Hepatocyte (in vitro differentiated cells): ENCODE results near the gene ZDHHC24. TPM values are rescaled to one million over a fixed set of nuclear protein-coding genes. Genes with fewer than 3 reads are reported as not detected.
"Not testable (repeated sequence)": the region's sequence is repeated elsewhere in the genome, so short reads cannot be mapped to it uniquely, and the experiment has no call there.

Experiments
- DNase-seq: peaks from one replicate; pipeline ENCODE4 v3.0.0-alpha.2; 2016; ENCODE audit warnings: low spot score
- H2AFZ ChIP-seq: fragments of 200-600 bp; sonication (generic); 2 replicates; pipeline ENCODE4 v1.6.0; 2016; ENCODE audit warnings: antibody characterized with exemption, mild to moderate bottlenecking
- H3K27ac ChIP-seq: fragments of 200-600 bp; sonication (generic); 2 replicates; pipeline ENCODE4 v1.5.1; 2016; ENCODE audit warnings: mild to moderate bottlenecking
- H3K27me3 ChIP-seq: fragments of 200-600 bp; sonication (generic); 2 replicates; pipeline ENCODE4 v1.6.1; 2016
- H3K36me3 ChIP-seq: fragments of 200-600 bp; sonication (generic); replicated peaks from 2 replicates; pipeline ENCODE4 v1.5.1; 2016; ENCODE audit warnings: low read depth; ENCODE audit not compliant: insufficient read depth
- H3K4me1 ChIP-seq: fragments of 200-600 bp; sonication (generic); 2 replicates; pipeline ENCODE4 v1.5.1; 2016; ENCODE audit warnings: mild to moderate bottlenecking, moderate library complexity; ENCODE audit not compliant: insufficient read depth
- H3K4me2 ChIP-seq: fragments of 200-600 bp; sonication (generic); 2 replicates; pipeline ENCODE4 v1.6.0; 2016
- H3K4me3 ChIP-seq: fragments of 200-600 bp; sonication (generic); 2 replicates; pipeline ENCODE4 v1.5.1; 2016; ENCODE audit warnings: mild to moderate bottlenecking
- H3K79me2 ChIP-seq: fragments of 200-600 bp; sonication (generic); 2 replicates; pipeline ENCODE4 v1.6.0; 2017; ENCODE audit warnings: mild to moderate bottlenecking
- H3K9me2 ChIP-seq: fragments of 200-600 bp; sonication (generic); replicated peaks from 2 replicates; pipeline ENCODE4 v1.6.0; 2017; ENCODE audit warnings: mild to moderate bottlenecking; ENCODE audit not compliant: insufficient read depth
- H3K9me3 ChIP-seq: fragments of 200-600 bp; sonication (generic); 2 replicates; pipeline ENCODE4 v1.5.1; 2016; ENCODE audit warnings: low read depth, mild to moderate bottlenecking
- H4K20me1 ChIP-seq: fragments of 200-600 bp; sonication (generic); 2 replicates; pipeline ENCODE4 v1.6.0; 2016; ENCODE audit warnings: mild to moderate bottlenecking; ENCODE audit not compliant: insufficient read depth, poor library complexity, severe bottlenecking
- EZH2 ChIP-seq: fragments of 200-600 bp; sonication (generic); IDR thresholded peaks from 2 replicates; pipeline ENCODE4 v1.6.1; 2016; ENCODE audit warnings: antibody characterized with exemption, mild to moderate bottlenecking, borderline replicate concordance
- EZH2phosphoT487 ChIP-seq: fragments of 200-600 bp; sonication (generic); IDR thresholded peaks from one replicate; pipeline ENCODE4 v1.6.1; 2018; ENCODE audit warnings: antibody characterized with exemption, mild to moderate bottlenecking, low read depth, moderate library complexity; ENCODE audit not compliant: unreplicated experiment, severe bottlenecking
- WGBS: methylation state at CpG from one replicate; pipeline ENCODE4 v1.1.6; 2016; ENCODE audit warnings: low lambda C conversion rate; ENCODE audit errors: missing lambda C conversion rate; 5-methylcytosine and 5-hydroxymethylcytosine counted together
- polyA plus RNA-seq: library from polyadenylated mRNA; unstranded; fragments of >200 nt; fragmentation: Nextera tagmentation; extraction: Ambion mirVana; gene quantifications from 2 replicates; pipeline ENCODE4 v1.2.1, GENCODE V29; 2016
- total RNA-seq: library from RNA; depleted of rRNA; stranded (reverse); fragments of >200 nt; gene quantifications from 2 replicates; pipeline ENCODE4 v1.2.3, GENCODE V29; 2014
- TF ChIP-seq, protein P1 (sequence below): fragments of 200-600 bp; sonication (generic); IDR thresholded peaks from 2 replicates; pipeline ENCODE4 v1.5.1; 2016; ENCODE audit warnings: antibody characterized with exemption, mild to moderate bottlenecking; ENCODE audit not compliant: poor library complexity

ZDHHC24 gene
- total and polyA plus RNA-seq, 2 experiments from 2014 or later = 10.3 to 16.9 TPM

GRCh38 chr11:66592457-66593302 is 46.8 kb upstream of the ZDHHC24 start, which contains the start of the genes CCDC87 and CCS:
TSS of gene CCDC87 (minus strand) at chr11:66593063. CDS start at chr11:66593015, 48 bp downstream.
TSS of gene CCS (plus strand) at chr11:66593185. CDS start at chr11:66593262, 77 bp downstream.
- peaks cover 15% of the 10 kb centered on the region for H3K4me1 ChIP-seq
- no peak for TF ChIP-seq EZH2
- TF ChIP-seq, protein P1, sequence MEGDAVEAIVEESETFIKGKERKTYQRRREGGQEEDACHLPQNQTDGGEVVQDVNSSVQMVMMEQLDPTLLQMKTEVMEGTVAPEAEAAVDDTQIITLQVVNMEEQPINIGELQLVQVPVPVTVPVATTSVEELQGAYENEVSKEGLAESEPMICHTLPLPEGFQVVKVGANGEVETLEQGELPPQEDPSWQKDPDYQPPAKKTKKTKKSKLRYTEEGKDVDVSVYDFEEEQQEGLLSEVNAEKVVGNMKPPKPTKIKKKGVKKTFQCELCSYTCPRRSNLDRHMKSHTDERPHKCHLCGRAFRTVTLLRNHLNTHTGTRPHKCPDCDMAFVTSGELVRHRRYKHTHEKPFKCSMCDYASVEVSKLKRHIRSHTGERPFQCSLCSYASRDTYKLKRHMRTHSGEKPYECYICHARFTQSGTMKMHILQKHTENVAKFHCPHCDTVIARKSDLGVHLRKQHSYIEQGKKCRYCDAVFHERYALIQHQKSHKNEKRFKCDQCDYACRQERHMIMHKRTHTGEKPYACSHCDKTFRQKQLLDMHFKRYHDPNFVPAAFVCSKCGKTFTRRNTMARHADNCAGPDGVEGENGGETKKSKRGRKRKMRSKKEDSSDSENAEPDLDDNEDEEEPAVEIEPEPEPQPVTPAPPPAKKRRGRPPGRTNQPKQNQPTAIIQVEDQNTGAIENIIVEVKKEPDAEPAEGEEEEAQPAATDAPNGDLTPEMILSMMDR = peak; percentile 68
- TF ChIP-seq EZH2phosphoT487 = no peak
- no peaks in the 10 kb centered on the region for H3K9me2 ChIP-seq
- H3K4me3 ChIP-seq = peak within 1 kb of the TSS; percentile 69
- no peaks in the 10 kb centered on the region for H3K27me3 ChIP-seq
- H4K20me1 ChIP-seq = no peaks in the 10 kb centered on the region
- peak within 1 kb of the TSS; percentile 84 for H3K27ac ChIP-seq
- 19% methylated on average over 61 of the region's 68 CpGs for WGBS
- no peaks in the 10 kb centered on the region for H3K9me3 ChIP-seq
- peak within 1 kb of the TSS; percentile 95 for H2AFZ ChIP-seq
- peaks cover 36% of the 10 kb centered on the region for H3K79me2 ChIP-seq
- no peaks in the 10 kb centered on the region for H3K36me3 ChIP-seq
- peak; percentile 99 for DNase-seq
- H3K4me2 ChIP-seq = peak within 1 kb of the TSS; percentile 91

DNA sequence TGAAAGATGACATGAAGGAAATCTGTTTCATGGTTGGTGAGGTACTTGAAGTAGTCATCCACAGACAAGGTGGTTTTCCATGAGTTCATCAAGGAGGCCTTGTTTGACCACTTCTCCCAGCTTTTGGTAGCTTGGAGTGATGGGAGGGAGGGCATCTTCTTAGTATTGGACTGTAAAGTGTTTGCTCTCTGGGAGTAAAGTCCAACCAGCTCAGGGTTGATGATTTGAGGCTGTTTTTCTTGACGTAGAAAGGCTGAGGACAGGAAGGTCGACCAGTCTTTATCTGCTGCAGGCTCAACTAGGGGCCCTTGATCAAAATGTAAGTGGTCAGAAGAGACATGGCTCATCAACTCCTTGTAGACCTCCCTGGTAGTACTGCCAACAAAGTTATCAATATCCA is 45.3 kb upstream of the ZDHHC24 start:
- Histone ChIP-seq H3K4me1 (peaks cover 15% of the 10 kb centered on the region), H3K27me3 (no peaks in the 10 kb centered on the region), H4K20me1 (no peaks in the 10 kb centered on the region), H3K4me3 (no peak overlapping the region), H3K36me3 (no peaks in the 10 kb centered on the region), H3K4me2 (no peak overlapping the region), H3K79me2 (peaks cover 27% of the 10 kb centered on the region), H3K27ac (no peak overlapping the region), H3K9me2 (no peaks in the 10 kb centered on the region), H2AFZ (no peak overlapping the region), H3K9me3 (no peaks in the 10 kb centered on the region)
- no peak for DNase-seq
- WGBS = 67% methylated on average over 2 of the region's 2 CpGs
- TF ChIP-seq EZH2 (no peak), EZH2phosphoT487 (no peak)
- TF ChIP-seq, protein P1 = no peak

DNA sequence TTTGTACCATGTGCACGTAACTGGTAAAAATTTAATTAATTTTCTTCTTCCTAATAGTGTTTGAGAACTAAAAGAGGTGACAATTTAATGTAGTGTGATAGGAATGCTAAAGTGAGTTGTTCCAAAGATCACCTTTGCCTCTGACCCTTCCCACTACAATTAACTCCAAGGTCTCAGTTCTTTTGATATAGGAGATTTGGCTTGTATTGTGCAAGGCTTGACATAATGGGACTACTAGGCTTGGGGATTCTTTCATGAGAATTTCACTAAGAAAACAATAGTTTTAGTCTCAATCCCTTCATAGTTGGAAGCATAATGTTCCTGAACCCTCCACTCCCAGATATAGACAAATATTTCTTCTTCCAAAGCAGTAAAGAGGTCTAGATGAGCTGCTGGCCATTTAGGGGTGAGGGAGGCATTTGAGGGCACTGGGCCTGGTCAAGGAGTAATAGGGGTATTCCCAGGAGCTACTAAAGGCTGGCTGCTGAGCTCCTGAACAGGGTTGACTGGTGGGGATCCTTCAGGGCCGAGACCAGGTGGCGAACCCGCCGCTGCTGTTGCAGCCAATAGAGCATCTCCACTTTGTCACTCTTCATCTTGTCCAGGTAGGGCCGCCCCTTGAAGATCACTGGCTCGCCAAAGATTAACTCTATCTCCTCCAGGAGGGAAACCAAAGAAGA is 44.3 kb upstream of the ZDHHC24 start:
- 96% methylated on average over 7 of the region's 7 CpGs for WGBS
- no peak overlapping the region for H2AFZ ChIP-seq
- peaks cover 21% of the 10 kb centered on the region for H3K79me2 ChIP-seq
- H3K36me3 ChIP-seq = no peaks in the 10 kb centered on the region
- H3K27ac ChIP-seq = no peak overlapping the region
- no peaks in the 10 kb centered on the region for H3K9me3 ChIP-seq
- no peak overlapping the region for H3K4me2 ChIP-seq
- TF ChIP-seq EZH2phosphoT487 (no peak), EZH2 (no peak)
- TF ChIP-seq, protein P1 = no peak
- H3K27me3 ChIP-seq = no peaks in the 10 kb centered on the region
- no peaks in the 10 kb centered on the region for H4K20me1 ChIP-seq
- no peak overlapping the region for H3K4me3 ChIP-seq
- H3K9me2 ChIP-seq = no peaks in the 10 kb centered on the region
- DNase-seq = no peak
- peaks cover 8% of the 10 kb centered on the region for H3K4me1 ChIP-seq

DNA sequence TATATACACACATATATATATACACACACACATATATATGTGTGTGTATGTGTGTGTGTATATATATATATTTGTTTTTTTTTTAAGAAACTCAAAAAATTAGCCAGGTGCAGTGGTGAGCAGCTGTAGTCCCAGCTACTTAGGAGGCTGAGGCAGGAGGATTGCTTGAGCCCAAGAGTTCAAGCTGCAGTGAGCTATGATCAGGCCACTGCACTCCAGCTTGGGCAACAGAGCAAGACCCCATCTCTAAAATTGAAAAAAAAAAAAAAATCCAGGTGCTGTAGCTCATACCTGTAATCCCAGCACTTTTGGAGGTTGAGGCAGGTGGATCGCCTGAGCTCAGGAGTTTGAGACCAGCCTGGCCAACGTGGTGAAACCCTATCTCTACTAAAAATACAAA is 43.5 kb upstream of the ZDHHC24 start:
- DNase-seq, H3K4me3 ChIP-seq, H3K4me2 ChIP-seq, H2AFZ ChIP-seq, H3K9me3 ChIP-seq, H3K27me3 ChIP-seq, H4K20me1 ChIP-seq, H3K4me1 ChIP-seq, H3K36me3 ChIP-seq, H3K9me2 ChIP-seq, H3K27ac ChIP-seq: not testable (repeated sequence)
- 87% methylated on average over 2 of the region's 2 CpGs for WGBS
- H3K79me2 ChIP-seq = peaks cover 20% of the 10 kb centered on the region
